ENCODE measurements around the gene ARX. TPM values are rescaled to one million over a fixed set of nuclear protein-coding genes. Genes with fewer than 3 reads are reported as not detected.

ARX gene
- total RNA-seq, 1 experiment from 2014 or later: not detected

DNA sequence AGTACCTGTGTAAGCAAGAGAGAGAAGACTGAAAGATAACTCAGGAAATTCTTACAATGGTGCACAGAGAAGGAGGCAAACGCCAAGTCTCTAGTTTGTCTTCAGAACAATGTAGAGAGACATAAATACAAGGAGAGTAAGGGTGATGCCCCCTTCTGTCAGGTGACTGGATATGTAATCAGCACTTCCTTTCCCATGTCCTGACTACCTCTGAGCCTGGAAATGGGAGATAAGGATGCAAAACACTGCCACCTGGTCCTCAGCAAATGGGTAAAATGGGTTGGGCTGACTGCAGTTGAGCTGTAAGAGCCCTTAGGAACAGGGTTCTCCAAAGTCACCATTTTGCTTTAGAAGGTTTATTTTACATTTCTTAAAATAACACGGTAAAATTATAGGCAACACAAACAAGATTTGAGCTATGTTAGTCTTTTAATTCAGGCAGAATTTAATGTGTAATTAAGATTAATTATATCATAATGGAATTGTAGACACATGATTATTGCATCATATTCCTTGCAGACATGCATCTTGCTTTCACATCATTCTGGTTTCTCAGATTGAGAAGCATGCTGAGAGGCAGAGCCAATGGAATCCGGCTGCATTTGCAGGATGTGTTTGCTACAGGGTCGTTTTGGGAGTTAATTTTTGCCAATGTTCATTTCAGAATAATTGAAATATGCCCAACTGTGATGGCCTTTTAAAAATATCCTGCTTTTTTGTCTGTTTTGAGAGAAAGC is 37.2 kb upstream of the ARX start:
- no peak for ATAC-seq
- Histone ChIP-seq H3K4me3 (ENCODE audit: low read length) (no peak overlapping the region), H3F3A (ENCODE audit: low read length, unreplicated experiment) (no peaks in the 10 kb centered on the region), H3K27me3 (ENCODE audit: low read length) (no peaks in the 10 kb centered on the region), H3K79me2 (ENCODE audit: low read length) (no peaks in the 10 kb centered on the region), H3K9me2 (replicated peaks; ENCODE audit: low read length) (no peaks in the 10 kb centered on the region), H3K9ac (ENCODE audit: low read length) (no peak overlapping the region), H3K4me2 (ENCODE audit: low read length) (no peak overlapping the region), H3K36me3 (ENCODE audit: low read depth, low read length) (no peaks in the 10 kb centered on the region), H3K9me3 (ENCODE audit: low read length) (peaks cover 5% of the 10 kb centered on the region; the same call in 1 of the 2 replicates), H3K27ac (ENCODE audit: low read length) (no peak overlapping the region), H4K20me1 (ENCODE audit: low read length) (no peaks in the 10 kb centered on the region), H3K4me1 (ENCODE audit: insufficient read depth, low read length) (no peaks in the 10 kb centered on the region), H2AFZ (ENCODE audit: low read length) (no peak overlapping the region)
- TF ChIP-seq EZH2phosphoT487 (IDR thresholded peaks at IDR 0.05; ENCODE audit: borderline replicate concordance, low read length) (no peak), EZH2 (IDR thresholded peaks at IDR 0.05; ENCODE audit: low read length, unreplicated experiment) (no peak)
- TF ChIP-seq, protein P1, sequence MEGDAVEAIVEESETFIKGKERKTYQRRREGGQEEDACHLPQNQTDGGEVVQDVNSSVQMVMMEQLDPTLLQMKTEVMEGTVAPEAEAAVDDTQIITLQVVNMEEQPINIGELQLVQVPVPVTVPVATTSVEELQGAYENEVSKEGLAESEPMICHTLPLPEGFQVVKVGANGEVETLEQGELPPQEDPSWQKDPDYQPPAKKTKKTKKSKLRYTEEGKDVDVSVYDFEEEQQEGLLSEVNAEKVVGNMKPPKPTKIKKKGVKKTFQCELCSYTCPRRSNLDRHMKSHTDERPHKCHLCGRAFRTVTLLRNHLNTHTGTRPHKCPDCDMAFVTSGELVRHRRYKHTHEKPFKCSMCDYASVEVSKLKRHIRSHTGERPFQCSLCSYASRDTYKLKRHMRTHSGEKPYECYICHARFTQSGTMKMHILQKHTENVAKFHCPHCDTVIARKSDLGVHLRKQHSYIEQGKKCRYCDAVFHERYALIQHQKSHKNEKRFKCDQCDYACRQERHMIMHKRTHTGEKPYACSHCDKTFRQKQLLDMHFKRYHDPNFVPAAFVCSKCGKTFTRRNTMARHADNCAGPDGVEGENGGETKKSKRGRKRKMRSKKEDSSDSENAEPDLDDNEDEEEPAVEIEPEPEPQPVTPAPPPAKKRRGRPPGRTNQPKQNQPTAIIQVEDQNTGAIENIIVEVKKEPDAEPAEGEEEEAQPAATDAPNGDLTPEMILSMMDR (conservative IDR thresholded peaks at IDR 0.05; ENCODE audit: low read depth, low read length): no peak
- intact Hi-C loops (cut with micrococcal nuclease): no loop called here
- CTCF ChIA-PET: no interaction called here
- POLR2A ChIA-PET (ENCODE audit: unreplicated experiment): no interaction called here
- no peak for DNase-seq
- no TSS peak for BruUV-seq (replicated peaks)

DNA sequence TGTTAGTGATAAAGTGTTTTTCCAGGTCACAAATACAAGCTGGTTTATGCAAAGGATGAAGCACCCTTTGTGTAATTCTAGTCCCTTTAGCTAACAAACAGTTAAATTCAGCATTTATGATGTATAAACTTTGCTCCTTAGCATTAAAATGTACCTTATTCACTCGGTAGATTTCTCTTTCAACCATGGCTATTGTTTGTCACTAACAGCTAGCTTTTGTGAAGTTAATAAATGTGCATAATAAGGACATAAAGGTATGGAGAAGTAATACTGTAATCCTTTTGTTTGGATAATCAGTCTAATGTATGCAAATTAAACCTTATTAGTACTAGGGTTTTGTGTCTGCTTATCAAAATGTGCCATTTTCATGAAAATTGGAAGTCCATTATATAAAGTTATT is 34.2 kb upstream of the ARX start:
- Histone ChIP-seq H3K27me3 (ENCODE audit: low read length) (no peaks in the 10 kb centered on the region), H3K9ac (ENCODE audit: low read length) (no peak overlapping the region), H3K4me3 (ENCODE audit: low read length) (no peak overlapping the region), H3K79me2 (ENCODE audit: low read length) (no peaks in the 10 kb centered on the region), H3K36me3 (ENCODE audit: low read depth, low read length) (no peaks in the 10 kb centered on the region), H2AFZ (ENCODE audit: low read length) (no peak overlapping the region), H3K27ac (ENCODE audit: low read length) (no peak overlapping the region), H4K20me1 (ENCODE audit: low read length) (no peaks in the 10 kb centered on the region), H3F3A (ENCODE audit: low read length, unreplicated experiment) (no peaks in the 10 kb centered on the region), H3K9me2 (replicated peaks; ENCODE audit: low read length) (no peaks in the 10 kb centered on the region), H3K9me3 (ENCODE audit: low read length) (peaks cover 5% of the 10 kb centered on the region; the same call in 1 of the 2 replicates), H3K4me1 (ENCODE audit: insufficient read depth, low read length) (no peaks in the 10 kb centered on the region), H3K4me2 (ENCODE audit: low read length) (no peak overlapping the region)
- CTCF ChIA-PET: no interaction called here
- ATAC-seq (no peak), DNase-seq (no peak)
- intact Hi-C loops (cut with micrococcal nuclease): no loop called here
- no TSS peak for BruUV-seq (replicated peaks)
- TF ChIP-seq EZH2 (IDR thresholded peaks at IDR 0.05; ENCODE audit: low read length, unreplicated experiment) (no peak), EZH2phosphoT487 (IDR thresholded peaks at IDR 0.05; ENCODE audit: borderline replicate concordance, low read length) (no peak)
- TF ChIP-seq, protein P1 (conservative IDR thresholded peaks at IDR 0.05; ENCODE audit: low read depth, low read length): no peak
- POLR2A ChIA-PET (ENCODE audit: unreplicated experiment): no interaction called here

DNA sequence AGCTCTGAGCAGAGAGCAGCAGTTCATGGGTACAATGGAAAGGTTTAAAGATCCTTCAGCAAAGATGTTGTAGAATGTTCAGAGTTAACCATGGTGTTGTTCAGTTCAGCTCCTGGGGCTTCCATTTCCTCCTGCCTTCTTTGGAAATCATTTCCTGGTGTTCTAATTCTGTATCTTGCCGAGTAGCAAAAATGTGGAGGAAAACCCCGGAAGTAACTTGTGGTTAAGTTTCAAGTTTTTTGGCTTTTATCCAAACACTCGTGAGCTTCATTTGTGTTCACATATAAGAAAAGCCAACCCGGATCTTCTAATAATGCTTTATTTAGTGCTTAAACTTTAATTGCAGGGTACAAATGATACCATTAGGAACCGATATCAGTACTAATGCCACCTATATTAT is 33.6 kb upstream of the ARX start:
- POLR2A ChIA-PET (ENCODE audit: unreplicated experiment): no interaction called here
- H3K36me3 ChIP-seq (ENCODE audit: low read depth, low read length): no peaks in the 10 kb centered on the region
- no peaks in the 10 kb centered on the region for H3K27me3 ChIP-seq (ENCODE audit: low read length)
- no peak overlapping the region for H3K4me3 ChIP-seq (ENCODE audit: low read length)
- H3K27ac ChIP-seq (ENCODE audit: low read length): no peak overlapping the region
- H3K4me1 ChIP-seq (ENCODE audit: insufficient read depth, low read length): no peaks in the 10 kb centered on the region
- no peaks in the 10 kb centered on the region for H4K20me1 ChIP-seq (ENCODE audit: low read length)
- DNase-seq (no peak), ATAC-seq (no peak)
- H3K9me2 ChIP-seq (replicated peaks; ENCODE audit: low read length): no peaks in the 10 kb centered on the region
- CTCF ChIA-PET: no interaction called here
- intact Hi-C loops (cut with micrococcal nuclease): no loop called here
- H3K4me2 ChIP-seq (ENCODE audit: low read length): no peak overlapping the region
- peaks cover 5% of the 10 kb centered on the region; the same call in 1 of the 2 replicates for H3K9me3 ChIP-seq (ENCODE audit: low read length)
- no peak overlapping the region for H2AFZ ChIP-seq (ENCODE audit: low read length)
- no peak for TF ChIP-seq EZH2phosphoT487 (IDR thresholded peaks at IDR 0.05; ENCODE audit: borderline replicate concordance, low read length)
- TF ChIP-seq EZH2 (IDR thresholded peaks at IDR 0.05; ENCODE audit: low read length, unreplicated experiment): no peak
- TF ChIP-seq, protein P1 (conservative IDR thresholded peaks at IDR 0.05; ENCODE audit: low read depth, low read length): no peak
- no peaks in the 10 kb centered on the region for H3F3A ChIP-seq (ENCODE audit: low read length, unreplicated experiment)
- H3K79me2 ChIP-seq (ENCODE audit: low read length): no peaks in the 10 kb centered on the region
- no peak overlapping the region for H3K9ac ChIP-seq (ENCODE audit: low read length)
- no TSS peak for BruUV-seq (replicated peaks)

Measured in PC-3 (cell line).